ENCODE measurements around the gene THPO.

The THPO gene

DNA sequence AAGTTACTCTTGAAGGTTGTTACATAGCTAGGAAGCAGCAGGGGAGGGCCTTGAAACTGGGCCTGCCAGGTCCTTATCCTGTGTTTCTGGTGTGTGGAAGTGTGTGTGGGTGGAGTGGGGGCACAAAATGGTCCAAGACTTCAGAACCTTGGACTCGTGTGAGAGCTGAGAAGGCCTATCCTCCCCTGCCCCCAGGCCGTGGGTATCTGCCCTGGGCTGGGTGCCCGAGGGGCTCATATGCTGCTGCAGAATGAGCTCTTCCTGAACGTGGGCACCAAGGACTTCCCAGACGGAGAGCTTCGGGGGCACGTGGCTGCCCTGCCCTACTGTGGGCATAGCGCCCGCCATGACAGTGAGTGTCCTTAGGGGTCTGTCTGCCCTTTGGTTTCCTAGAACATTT, 6.3 kb upstream of the THPO start:
- DNase-seq: no peak

DNA sequence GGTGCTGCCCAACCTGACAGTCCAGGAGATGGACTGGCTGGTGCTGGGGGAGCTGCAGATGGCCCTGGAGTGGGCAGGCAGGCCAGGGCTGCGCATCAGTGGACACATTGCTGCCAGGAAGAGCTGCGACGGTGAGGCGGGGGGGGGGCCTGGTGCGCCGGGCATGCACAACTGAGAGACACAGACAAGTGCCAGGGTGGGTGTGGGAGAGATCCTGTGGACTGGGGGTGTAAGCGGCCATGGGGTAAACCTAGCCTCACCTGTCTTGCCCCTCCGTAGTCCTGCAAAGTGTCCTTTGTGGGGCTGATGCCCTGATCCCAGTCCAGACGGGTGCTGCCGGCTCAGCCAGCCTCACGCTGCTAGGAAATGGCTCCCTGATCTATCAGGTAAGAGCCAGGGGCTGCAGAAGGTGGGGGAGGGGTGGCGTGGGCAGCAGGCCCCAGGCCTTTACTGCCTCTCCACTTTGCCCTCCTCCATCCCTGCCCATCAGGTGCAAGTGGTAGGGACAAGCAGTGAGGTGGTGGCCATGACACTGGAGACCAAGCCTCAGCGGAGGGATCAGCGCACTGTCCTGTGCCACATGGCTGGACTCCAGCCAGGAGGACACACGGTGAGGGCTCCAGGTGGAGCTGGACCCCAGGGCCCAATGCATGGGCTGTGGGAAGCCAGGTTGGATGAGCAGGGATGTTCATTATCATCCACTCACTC, 5.2 kb upstream of the THPO start:
- no peak for DNase-seq

DNA sequence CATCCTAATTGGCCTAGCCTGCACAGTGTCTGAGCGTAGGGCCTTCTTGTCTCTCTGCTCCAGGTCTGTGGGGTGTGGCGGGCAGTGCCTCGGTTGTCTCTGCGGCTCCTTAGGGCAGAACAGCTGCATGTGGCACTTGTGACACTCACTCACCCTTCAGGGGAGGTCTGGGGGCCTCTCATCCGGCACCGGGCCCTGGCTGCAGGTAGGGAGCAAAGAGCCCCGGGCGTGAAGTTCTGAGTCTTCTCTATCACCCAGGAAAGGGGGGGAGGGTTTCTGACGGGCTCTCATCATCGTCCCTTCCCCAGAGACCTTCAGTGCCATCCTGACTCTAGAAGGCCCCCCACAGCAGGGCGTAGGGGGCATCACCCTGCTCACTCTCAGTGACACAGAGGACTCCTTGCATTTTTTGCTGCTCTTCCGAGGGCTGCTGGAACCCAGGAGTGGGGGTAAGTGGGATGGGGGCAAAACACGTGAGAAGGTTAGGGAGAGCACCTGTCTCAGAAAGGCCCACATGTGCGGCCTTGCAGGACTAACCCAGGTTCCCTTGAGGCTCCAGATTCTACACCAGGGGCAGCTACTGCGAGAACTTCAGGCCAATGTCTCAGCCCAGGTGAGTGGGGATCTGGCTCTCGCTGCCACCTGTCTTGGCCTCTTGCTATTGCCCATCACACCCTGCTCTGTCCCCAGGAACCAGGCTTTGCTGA, 4.5 kb upstream of the THPO start:
- DNase-seq: no peak

DNA sequence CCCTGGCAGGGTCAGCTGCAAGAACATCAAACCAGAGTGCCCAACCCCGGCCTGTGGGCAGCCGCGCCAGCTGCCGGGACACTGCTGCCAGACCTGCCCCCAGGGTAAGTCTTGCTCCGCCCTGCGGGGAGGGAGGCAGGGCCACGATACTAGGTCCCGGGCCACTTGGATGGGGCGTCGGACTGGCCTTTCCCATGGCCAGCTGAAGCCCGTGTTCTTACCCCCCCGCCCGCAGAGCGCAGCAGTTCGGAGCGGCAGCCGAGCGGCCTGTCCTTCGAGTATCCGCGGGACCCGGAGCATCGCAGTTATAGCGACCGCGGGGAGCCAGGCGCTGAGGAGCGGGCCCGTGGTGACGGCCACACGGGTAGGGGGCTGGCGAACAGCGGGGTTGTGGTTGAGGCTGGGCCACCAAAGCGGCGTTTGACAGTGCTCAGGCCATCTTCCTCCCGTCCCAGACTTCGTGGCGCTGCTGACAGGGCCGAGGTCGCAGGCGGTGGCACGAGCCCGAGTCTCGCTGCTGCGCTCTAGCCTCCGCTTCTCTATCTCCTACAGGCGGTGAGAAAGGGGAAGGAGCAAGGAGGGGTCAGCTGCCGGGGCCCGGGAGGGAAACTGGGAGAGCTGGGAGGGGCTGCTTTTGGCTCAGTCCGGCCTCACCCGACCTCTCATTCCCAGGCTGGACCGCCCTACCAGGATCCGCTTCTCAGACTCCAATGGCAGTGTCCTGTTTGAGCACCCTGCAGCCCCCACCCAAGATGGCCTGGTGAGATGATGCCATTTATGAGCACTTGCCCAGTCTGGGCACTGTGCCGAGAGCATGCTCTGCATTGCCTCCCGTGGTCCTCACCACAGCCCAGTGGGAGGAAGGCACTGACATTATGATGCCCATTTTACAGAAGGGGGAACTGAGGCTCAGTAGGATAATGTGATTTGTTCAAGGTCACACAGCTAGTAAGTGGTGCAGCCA, 3.5 kb upstream of the THPO start:
- no peak for DNase-seq

DNA sequence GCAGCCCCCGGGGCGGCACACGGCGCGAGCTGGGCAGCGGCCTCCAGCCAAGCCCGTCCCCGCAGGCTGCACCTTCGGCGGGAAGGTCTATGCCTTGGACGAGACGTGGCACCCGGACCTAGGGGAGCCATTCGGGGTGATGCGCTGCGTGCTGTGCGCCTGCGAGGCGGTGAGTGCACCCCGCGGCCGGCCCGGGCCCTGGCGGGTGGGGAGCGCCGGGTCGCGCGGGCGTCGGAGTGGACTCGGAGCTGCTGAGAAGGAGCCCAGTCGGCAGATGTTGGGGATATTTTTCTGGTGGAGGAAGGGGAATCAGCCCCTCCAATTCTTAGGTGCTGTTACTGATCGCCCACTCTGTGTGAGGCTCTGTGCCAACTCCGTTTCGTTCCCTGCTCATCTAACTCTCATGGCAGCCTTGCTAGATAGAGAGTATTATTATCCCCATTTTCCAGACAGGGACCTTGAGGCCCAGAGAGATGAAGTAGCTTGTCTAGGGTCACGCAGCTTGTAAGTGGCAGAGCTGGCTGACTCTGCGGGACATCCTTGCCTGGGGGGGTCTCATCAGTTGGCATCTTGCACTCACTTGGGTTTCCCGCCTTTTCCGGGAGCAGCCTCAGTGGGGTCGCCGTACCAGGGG, 2.7 kb upstream of the THPO start:
- no peak for DNase-seq

DNA sequence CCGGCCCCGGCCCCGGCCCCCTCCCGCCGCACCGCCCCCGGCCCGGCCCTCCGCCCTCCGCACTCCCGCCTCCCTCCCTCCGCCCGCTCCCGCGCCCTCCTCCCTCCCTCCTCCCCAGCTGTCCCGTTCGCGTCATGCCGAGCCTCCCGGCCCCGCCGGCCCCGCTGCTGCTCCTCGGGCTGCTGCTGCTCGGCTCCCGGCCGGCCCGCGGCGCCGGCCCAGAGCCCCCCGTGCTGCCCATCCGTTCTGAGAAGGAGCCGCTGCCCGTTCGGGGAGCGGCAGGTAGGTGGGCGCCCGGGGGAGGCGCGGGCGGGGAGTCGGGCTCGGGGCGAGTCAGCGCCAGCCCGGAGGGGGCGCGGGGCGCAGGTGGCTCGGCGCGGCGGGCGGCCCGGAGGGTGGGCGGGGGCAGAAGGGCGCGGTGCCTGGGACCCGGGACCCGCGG, 2.2 kb upstream of the THPO start:
- peak; percentile 87 for DNase-seq

DNA sequence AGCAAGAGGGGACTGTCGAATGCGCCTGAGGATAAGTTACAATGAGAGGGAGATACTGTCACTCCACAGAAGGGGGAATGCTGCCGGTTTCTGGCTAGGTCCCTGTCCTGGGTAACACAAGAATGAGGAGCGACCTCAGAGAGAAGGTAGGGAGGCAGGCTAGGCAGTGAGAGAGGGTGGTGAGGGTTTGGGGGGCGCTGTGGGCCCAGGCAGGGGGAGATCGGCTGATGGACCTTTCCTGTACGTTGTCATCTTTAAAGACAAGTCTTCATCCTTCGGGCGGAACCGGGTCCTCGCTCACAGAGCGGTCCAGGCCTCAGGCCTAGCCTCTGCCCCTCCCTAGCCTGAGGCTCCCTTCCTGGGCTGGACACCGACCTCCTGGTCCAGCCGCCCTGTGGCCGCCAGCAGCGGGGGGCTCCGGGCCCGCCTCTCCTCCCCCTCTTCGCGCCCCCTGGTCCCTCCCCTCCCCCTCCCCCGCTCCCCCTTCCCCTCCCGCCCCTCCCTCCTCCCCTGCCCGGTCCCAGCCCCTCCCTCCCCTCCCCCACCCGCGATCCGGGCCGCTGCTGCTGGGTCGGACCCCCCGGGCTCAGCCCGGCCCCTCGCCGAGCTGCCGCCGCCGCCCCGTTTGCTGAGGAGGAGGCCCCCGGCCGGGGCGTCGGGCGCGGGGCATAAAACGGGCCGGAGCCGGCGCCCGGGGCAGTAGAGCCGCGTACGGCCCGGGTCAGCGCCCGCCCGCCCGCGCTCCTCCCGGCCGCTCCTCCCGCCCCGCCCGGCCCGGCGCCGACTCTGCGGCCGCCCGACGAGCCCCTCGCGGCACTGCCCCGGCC, 1.6 kb upstream of the THPO start, which contains the start of gene CHRD:
Gene CHRD, plus strand, starts transcription at position 697 of the 827 bp plus-strand sequence. CDS start 265 bp downstream, outside the sequence.
- peak; percentile 68 for DNase-seq

DNA sequence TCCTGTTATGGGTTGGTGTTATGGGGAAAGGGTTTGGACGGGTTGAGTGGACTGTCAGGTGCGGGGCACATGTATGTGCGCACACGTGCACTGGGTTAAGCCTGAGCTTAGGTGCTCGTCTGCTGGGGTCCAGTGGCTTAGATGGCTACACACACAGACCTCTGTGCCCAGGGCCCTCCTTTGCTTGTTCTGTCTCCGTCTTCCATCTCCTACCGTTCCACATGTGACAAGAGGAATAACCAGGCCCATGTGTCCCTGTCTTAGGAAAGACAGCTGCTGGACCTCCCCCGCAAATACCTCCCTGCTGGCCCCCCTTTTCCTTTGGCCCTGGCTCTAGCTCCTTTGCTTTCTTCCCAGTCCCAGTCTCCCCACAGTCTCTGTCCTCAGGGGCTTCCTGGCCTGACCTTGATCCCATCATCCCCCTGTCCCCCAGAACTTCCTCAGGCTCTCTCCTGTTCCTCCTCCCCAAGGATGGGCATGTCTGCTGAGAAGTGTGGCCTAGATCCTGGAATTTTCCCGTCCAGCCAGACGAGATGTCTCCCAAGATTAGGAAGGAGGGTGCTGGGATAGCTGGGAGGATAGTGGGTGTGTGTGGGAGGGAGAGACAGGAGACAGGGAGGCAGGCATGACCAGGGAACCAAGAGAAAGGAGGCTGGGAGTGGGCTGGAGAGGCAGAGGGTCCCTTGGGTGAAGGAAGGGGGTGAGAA, 797 bp upstream of the THPO start:
- DNase-seq: peak; percentile 65

DNA sequence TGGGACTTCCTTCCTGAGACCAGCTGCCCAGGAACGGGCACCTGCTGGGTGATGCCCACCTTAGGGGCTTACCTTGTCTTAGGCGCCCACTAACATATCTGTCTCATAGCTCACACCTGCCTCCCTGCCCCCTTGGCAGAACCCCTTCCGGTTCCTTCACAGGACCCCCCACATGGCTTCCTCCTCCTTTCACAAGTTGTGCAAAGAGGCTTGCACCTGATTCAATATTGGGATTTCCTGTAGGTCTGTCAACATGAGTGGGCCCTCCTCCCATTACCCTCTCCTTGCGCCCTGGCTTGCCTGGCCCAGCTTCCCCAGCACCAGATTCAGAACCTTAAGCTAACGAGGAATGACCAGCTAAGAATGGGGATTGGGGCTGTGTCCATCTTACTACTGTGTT, 633 bp downstream of the THPO start:
- DNase-seq: no peak

DNA sequence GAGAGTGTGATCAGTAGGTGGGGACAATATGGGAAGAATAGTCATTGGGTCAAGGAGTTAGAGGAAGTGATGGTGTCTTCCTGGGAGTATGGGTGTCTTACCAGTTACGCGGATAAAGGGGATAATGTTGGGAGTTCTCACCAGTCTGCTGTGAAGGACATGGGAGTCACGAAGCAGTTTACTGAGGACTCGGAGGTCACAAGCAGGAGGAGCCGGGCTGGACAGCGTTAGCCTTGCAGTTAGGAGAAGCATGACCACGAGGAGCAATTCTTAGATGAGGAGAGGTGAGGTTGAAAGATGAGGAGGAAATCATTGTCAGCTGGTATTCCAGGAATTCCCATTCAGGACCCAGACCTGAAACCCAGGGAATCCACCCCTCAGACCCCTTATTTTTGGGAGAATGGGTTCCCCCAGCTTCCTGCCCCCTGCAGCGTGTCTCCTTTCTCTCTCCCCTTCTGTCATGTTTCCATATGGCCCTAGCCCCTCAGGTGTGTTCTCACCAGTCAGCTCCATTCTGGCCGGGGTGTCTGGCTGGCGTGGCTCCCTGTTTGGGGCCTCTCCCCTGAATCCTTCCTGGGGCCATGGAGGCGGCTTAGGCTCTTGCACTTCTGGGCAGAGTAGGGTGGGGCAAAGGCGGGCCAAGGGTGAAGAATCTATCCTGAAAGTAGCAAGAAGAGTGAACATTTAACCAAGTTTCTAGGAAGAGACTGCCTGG, 2.1 kb downstream of the THPO start:
- DNase-seq: no peak

DNA sequence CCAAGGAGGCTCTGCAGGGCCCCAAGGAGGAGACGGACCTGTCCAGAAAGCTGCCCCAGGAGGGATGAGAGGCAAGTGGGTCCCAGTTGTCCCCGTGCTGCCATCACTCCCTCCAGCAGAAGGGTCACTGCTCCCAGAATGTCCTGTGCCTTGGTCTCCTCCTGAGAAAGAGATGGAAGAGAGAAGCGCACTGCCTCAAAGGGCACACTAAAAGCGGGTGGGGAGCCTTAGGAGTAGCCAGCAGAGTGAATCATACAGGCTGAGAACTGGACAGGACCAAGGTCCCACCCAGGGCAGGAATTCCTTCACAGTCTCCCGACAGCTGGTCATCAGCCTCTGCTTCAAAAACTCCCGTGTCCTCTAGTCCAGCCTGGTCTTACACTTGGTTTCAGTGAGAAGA, 4.6 kb downstream of the THPO start:
- no peak for DNase-seq

DNA sequence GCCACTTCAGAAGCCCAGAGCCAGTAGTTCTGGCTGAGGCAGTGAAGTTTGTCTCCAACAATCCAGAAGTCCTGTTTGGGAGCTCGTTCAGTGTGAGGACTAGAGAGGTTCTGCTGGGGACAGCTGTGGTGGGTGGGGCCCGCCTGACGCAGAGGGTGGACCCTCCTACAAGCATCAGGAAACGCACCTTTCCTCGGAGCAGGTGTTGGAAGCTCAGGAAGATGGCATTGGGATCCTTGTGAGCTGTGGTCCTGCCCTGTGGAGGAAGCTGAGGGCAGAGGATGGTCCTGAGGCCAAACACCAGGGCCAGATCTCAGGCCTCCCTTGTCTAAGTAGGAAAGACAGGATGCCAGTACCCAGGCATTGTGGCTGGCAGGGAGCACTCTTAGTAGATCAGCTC, 5.1 kb downstream of the THPO start:
- DNase-seq: no peak

DNA sequence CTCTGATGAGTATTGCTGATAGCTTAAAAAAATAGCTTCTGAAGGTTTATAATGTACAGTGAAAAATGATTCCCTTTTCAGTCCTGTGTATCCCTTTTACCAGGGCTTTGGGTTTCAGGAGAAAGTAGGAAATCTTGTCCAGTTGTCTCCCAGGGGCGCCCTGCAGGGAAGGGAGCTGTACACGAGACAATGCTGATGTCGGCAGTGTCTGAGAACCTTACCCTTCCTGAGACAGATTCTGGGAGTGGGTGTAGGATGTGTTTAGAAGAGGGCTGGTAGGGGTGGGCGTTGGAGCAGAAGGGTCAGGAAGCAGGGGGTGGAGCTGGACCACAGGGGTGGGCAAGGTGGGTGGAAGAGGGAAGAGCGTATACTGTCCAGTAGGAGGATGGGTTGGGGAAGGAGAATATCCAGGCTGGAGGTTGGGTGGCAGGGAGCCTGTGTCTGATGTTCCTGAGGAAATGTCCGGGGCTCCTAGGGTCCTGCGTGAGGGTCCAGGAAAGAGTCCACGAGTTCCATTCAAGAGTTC, 5.6 kb downstream of the THPO start:
- DNase-seq: no peak

DNA sequence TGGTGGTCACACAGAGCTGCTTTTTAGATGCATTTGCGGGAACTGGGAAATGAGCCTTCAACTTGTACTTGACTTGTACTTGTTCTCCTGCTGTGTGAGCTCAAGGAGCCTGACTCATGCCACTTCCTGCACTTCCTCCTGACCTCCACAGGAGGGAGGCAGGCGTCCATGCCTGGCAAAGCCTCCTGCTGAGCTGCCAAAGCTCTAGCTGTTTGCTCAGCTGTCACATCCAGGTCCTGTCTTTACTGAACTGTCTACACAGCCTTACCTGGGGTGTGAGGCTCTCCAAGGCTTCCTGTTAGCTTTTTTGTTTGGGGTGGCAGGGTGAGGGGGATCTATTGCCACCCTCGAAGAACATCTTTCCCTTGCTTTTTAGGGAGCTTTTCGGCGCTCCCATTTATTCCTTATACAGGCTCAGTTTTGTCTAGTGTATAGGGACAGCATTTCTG, 6.4 kb downstream of the THPO start:
- DNase-seq: peak; percentile 85

DNA sequence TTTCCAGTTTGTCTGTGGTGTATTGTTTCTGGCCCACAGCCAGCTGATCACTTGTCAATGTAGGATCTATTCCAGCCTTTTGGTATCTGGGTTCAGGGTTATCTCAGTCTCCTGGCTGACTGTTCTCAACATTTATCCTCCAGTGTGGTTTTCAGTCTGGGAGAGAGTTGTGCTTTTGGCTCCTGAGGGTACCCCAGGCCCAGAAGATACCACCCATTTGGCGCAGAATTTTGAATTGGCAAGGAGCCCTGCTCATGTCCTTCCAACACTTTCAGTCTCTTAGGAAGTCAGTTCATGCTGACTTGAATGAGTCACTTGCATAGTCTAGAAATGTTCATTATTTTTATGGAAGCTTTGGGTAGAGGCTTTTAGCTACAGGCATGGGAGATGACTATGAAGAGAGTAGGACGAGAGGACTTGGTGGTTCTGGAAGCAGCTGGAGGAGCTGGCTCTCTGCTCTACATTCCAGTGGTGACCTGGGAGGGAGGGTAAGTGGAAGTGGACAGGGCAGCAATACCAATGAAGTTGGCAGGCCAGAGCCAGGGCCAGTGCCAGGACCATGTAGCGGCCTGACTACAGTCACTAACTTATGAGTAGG, 9.3 kb downstream of the THPO start:
- DNase-seq: peak; percentile 66

DNA sequence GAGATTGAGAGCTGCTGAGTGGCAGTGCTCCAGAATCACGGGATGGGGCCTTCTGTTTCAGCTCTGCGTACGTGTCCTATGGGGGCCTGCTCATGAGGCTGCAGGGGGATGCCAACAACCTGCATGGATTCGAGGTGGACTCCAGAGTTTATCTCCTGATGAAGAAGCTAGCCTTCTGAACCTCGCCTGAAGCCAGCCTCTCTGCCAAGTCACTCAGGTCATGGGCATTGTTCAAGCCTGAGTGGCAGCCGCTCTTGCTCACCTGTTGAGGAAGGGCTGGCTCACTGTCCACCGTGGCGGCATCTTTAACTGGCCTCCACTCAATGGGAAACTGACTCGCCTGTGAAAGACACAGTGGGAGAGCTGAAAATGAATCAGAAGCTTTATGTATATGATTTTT, 9.9 kb downstream of the THPO start:
- no peak for DNase-seq

DNA sequence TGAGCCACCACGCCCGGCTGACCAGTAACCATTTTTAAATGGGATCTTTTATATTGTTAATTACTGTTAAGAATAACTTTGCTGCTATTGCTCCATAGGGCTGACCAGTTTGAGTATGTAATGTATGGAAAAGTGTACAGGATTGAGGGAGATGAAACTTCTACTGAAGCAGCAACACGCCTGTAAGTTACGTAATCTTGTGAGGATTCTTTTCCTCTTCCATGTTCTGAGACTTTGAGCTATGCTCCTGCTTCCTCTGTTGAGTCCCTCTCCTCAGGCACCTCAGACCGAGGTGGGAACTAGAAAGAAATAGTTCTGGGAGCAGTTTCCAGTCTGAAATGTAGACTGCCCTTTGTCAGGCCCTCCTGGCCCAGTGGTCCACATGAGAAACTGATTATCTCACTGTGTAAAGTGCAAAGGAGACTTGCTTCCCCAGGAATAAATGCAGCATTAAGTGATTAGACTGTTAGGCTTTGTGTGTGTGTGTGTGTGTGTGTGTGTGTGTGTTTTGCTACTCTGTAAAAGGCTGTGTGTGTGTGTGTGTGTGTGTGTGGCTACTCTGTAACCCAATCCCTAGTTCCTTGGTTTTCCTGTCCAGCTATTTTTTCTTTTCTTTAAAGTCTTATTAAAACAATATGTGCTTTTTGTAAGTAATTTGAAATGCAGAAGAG, 11.3 kb downstream of the THPO start:
- DNase-seq: no peak

DNA sequence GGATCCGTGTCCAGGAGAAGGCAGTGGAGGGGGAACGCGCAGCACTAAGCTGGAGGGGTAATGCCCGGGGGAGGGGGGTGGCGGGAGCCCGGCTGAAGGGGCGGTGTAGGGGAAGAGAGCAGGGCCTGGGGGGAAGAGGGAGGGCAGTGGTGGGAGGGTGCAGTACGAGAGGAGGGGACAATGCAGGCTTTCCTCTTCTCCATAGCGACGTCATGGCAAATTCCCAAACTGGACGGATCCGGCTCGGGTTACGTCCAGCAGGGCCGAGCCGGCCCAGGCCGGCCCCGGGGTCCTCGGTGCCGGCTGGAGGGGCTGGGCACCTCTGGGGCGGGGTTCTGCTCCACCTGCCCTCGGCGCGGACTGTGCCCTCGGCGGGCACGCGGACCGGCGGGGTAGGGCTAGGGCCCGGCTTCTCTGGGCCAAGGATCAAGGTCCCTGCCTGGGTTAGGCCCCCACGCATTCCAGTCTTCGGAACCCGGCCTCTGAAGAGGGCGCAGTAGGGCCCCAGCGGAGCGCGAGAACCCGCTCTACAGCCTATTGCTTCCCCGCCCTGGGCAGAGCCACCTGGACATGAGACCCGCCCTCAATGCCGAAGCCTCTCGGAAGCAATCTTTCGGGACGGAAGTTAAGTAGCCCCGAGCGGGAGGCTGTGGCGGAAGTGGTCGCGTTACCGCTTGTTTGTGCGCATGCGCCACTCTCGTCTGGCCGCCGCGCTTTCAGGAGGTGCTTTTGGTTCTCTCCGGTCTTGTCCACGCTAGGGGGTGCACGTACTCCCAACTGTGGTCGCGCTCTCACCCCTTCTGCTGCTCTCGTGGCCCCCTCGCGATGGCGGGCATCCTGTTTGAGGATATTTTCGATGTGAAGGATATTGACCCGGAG, 15.1 kb downstream of the THPO start:
- peak; percentile 98 for DNase-seq

Data from right hindlimb (tissue), 1 donor.